Lower lobe of right lung (tissue), 2 donors: ENCODE data around the gene TBR1. TPM values are rescaled to one million over a fixed set of nuclear protein-coding genes. Genes with fewer than 3 reads are reported as not detected.

ENCODE experiments used
- ATAC-seq, 2 donors: fragments of 200-7000 bp; cut with Tn5 transposase; one replicate each; pipeline ENCODE4 v1.9.1; 2020 to 2022; ENCODE audit warnings: mild to moderate bottlenecking in 2 of 2, moderate library complexity in 2 of 2
- DNase-seq: peaks from one replicate; pipeline ENCODE4 v3.0.0-alpha.2; 2020
- H3K27ac ChIP-seq: fragments of 200-600 bp; one replicate; pipeline ENCODE4 v1.8.0; 2022
- H3K27me3 ChIP-seq: fragments of 200-600 bp; one replicate; pipeline ENCODE4 v1.8.0; 2022; ENCODE audit warnings: low read depth
- H3K36me3 ChIP-seq: fragments of 200-600 bp; one replicate; pipeline ENCODE4 v1.8.0; 2022; ENCODE audit warnings: mild to moderate bottlenecking
- H3K4me1 ChIP-seq: fragments of 200-600 bp; one replicate; pipeline ENCODE4 v1.8.0; 2022
- H3K4me3 ChIP-seq: fragments of 200-600 bp; one replicate; pipeline ENCODE4 v1.8.0; 2022; ENCODE audit warnings: mild to moderate bottlenecking
- H3K9me3 ChIP-seq: fragments of 200-600 bp; one replicate; pipeline ENCODE4 v1.8.0; 2022
- CTCF ChIP-seq: fragments of 200-600 bp; IDR thresholded peaks from one replicate; pipeline ENCODE4 v1.8.0; 2022; ENCODE audit warnings: antibody characterized with exemption, mild to moderate bottlenecking
- intact Hi-C: fragments of 100-400 bp; cut with DNase I; formaldehyde crosslinking; loops from one replicate; pipeline ENCODE4 v1.11.0; 2022
- total RNA-seq: library from RNA; stranded (reverse); fragmentation: NEBNext Ultra II Directional; extraction: Animal tissue kit (Norgen Biotek cat#: 25700); gene quantifications from one replicate; pipeline ENCODE4 v1.2.1, GENCODE V29; 2021
- donor health status: DM: no; HTN: yes; CAD: no; lungs with severe emphysema.

Gene TBR1
- total RNA-seq, 1 donor from 2014 or later, result not detected

GRCh38 chr2:161436411-161436810 is 20.3 kb downstream of the TBR1 start:
- Histone ChIP-seq H3K36me3 (no peaks in the 10 kb centered on the region), H3K27me3 (peaks cover 14% of the 10 kb centered on the region), H3K4me3 (no peak overlapping the region), H3K4me1 (no peaks in the 10 kb centered on the region), H3K9me3 (no peaks in the 10 kb centered on the region), H3K27ac (no peak overlapping the region)
- intact Hi-C loops, result no loop called here
- no peak for DNase-seq
- ATAC-seq, result no peak
- no peak for TF ChIP-seq CTCF

DNA sequence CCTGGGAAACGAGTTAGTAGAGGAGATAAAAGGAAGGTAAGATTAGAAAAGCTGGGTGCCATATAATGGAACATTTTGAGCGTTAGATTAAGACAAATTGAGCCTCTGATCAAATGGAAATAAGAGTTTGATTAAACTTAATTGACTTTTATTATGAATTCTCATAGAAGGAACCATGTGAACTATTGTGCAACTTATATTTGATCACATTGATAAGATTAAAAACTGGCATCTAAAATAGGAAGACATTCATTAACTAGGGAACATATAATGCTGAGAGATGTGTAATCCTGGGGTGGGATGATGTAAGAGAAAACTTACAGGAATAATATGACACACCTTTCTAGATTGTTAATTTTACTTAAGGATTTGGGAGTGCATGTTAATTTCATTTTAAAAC is 22.5 kb downstream of the TBR1 start:
- DNase-seq (no peak), ATAC-seq (no peak)
- H3K27ac ChIP-seq, result no peak overlapping the region
- no peak overlapping the region for H3K4me3 ChIP-seq
- no peaks in the 10 kb centered on the region for H3K4me1 ChIP-seq
- intact Hi-C loops, result no loop called here
- H3K27me3 ChIP-seq, result peaks cover 4% of the 10 kb centered on the region
- no peaks in the 10 kb centered on the region for H3K36me3 ChIP-seq
- H3K9me3 ChIP-seq, result no peaks in the 10 kb centered on the region
- TF ChIP-seq CTCF, result no peak

DNA sequence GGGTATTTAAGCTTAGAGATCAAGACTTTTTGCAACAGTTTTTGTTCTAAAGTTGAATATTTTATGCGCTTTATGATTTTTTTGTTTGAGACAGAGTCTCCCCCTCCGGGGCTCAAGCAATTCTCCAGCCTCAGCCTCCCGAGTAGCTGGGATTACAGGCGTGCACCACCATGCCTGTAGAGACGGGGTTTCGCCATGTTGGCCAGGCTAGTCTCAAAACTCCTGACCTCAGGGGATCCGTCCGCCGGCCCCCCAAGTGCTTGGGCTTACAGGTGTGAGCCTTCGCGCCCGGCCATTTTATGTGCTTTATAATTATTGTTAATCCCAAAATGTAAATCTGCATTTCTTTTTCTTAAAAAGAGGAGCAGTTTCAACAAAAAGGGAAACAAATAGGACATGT is 29.0 kb downstream of the TBR1 start:
- no peak for DNase-seq

GRCh38 chr2:161448431-161448830 is 32.3 kb downstream of the TBR1 start:
- no peaks in the 10 kb centered on the region for H3K36me3 ChIP-seq
- no peaks in the 10 kb centered on the region for H3K9me3 ChIP-seq
- intact Hi-C loops, result no loop called here
- H3K27ac ChIP-seq, result no peak overlapping the region
- H3K4me3 ChIP-seq, result no peak overlapping the region
- DNase-seq, result no peak
- ATAC-seq, result no peak
- H3K4me1 ChIP-seq, result no peaks in the 10 kb centered on the region
- H3K27me3 ChIP-seq, result peaks cover 3% of the 10 kb centered on the region
- TF ChIP-seq CTCF, result no peak

More for the DNA sequence above, 29.0 kb downstream of the TBR1 start:
- Histone ChIP-seq H3K4me1 (no peaks in the 10 kb centered on the region), H3K27ac (no peak overlapping the region), H3K27me3 (peaks cover 8% of the 10 kb centered on the region), H3K36me3 (no peaks in the 10 kb centered on the region), H3K4me3 (no peak overlapping the region), H3K9me3 (no peaks in the 10 kb centered on the region)
- TF ChIP-seq CTCF, result no peak
- no peak for ATAC-seq
- intact Hi-C loops, result no loop called here

DNA sequence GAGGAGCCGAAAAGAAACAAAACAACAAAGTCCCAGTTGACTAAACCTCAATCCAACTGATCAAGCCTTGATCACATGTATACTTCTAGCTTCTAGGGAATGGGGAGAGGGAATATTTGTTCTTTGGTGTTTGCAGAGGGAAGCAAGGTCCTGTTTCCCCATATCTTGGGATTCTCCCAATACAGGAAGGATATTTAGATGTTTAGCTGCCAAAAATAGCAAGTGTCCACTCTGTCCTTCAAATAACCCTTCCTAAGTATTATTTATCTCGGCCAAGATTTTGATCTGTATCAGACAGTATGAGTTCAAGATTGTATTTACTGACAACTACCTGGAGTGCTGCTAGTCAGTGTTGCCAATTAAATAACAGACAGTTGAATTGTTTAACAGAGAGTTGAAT is 55.5 kb downstream of the TBR1 start:
- Histone ChIP-seq H3K36me3 (no peaks in the 10 kb centered on the region), H3K27me3 (no peaks in the 10 kb centered on the region), H3K27ac (no peak overlapping the region), H3K4me3 (no peak overlapping the region), H3K4me1 (no peaks in the 10 kb centered on the region), H3K9me3 (no peaks in the 10 kb centered on the region)
- intact Hi-C loops, result no loop called here
- DNase-seq (no peak), ATAC-seq (no peak)
- TF ChIP-seq CTCF, result no peak

DNA sequence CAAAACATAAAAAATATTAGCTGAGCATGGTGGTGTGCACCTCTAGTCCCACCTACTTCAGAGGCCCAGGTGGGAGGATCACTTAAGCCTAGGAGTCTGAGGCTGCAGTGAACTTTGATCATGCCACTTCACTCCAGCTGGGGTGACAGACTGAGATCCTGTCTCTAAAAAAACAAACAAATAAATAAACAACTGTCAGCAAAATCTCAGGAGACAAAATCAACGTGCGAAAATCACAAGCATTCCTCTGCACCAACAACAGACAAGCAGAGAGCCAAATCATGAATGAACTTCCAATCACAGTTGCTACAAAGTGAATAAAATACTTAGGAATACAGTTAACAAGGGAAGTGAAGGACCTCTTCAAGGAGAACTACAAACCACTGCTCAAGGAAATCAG is 58.8 kb downstream of the TBR1 start:
- DNase-seq (no peak), ATAC-seq (no peak)
- Histone ChIP-seq H3K27me3 (no peaks in the 10 kb centered on the region), H3K4me3 (no peak overlapping the region), H3K9me3 (no peaks in the 10 kb centered on the region), H3K4me1 (no peaks in the 10 kb centered on the region), H3K36me3 (no peaks in the 10 kb centered on the region), H3K27ac (no peak overlapping the region)
- TF ChIP-seq CTCF, result no peak
- intact Hi-C loops, result no loop called here
